NT2/D1 (cell line): ENCODE results near the gene CFAP54.

Experiments
- DNase-seq: peaks from one replicate; pipeline ENCODE4 v3.0.0-alpha.2; 2011; ENCODE audit warnings: low read depth, low spot score
- H3K27me3 ChIP-seq: 2 replicates; pipeline ENCODE4 v1.6.0; 2011; ENCODE audit warnings: mild to moderate bottlenecking; ENCODE audit not compliant: insufficient read length, insufficient read depth
- H3K36me3 ChIP-seq: 2 replicates; pipeline ENCODE4 v1.6.1; 2011; ENCODE audit warnings: mild to moderate bottlenecking, low read length, mixed read lengths; ENCODE audit not compliant: insufficient read depth, insufficient read length
- H3K4me1 ChIP-seq: 2 replicates; pipeline ENCODE4 v1.5.1; 2011; ENCODE audit not compliant: insufficient read depth, insufficient read length
- H3K4me3 ChIP-seq: 2 replicates; pipeline ENCODE4 v1.5.1; 2011; ENCODE audit warnings: low read depth; ENCODE audit not compliant: insufficient read length
- H3K9ac ChIP-seq: 2 replicates; pipeline ENCODE4 v1.6.0; 2011; ENCODE audit warnings: low read depth; ENCODE audit not compliant: insufficient read length
- H3K9me3 ChIP-seq: 2 replicates; pipeline ENCODE4 v1.5.1; 2011; ENCODE audit warnings: mild to moderate bottlenecking, low read length; ENCODE audit not compliant: insufficient read depth
- SUZ12 ChIP-seq: IDR thresholded peaks from 2 replicates; pipeline ENCODE4 v1.6.1; 2011; ENCODE audit not compliant: insufficient read length, insufficient read depth; ENCODE audit errors: extremely low read depth
- YY1 ChIP-seq: IDR thresholded peaks from 2 replicates; pipeline ENCODE4 v1.6.1; 2011; ENCODE audit not compliant: insufficient read length, insufficient read depth
- ZNF274 ChIP-seq: IDR thresholded peaks from 2 replicates; pipeline ENCODE4 v1.6.1; 2011; ENCODE audit warnings: mild to moderate bottlenecking, low read depth, low read length

CFAP54 gene

GRCh38 chr12:96698521-96698920, 209.1 kb downstream of the CFAP54 start:
- no peak for DNase-seq
- Histone ChIP-seq H3K4me3 (no peak overlapping the region), H3K9me3 (no peaks in the 10 kb centered on the region), H3K9ac (no peak overlapping the region), H3K27me3 (no peaks in the 10 kb centered on the region), H3K4me1 (no peaks in the 10 kb centered on the region), H3K36me3 (no peaks in the 10 kb centered on the region)
- TF ChIP-seq SUZ12, result no peak
- TF ChIP-seq YY1, result no peak
- TF ChIP-seq ZNF274, result no peak

- no peak for DNase-seq
These were observed 209.6 kb downstream of the CFAP54 start for GRCh38 chr12:96698965-96699364.

DNA sequence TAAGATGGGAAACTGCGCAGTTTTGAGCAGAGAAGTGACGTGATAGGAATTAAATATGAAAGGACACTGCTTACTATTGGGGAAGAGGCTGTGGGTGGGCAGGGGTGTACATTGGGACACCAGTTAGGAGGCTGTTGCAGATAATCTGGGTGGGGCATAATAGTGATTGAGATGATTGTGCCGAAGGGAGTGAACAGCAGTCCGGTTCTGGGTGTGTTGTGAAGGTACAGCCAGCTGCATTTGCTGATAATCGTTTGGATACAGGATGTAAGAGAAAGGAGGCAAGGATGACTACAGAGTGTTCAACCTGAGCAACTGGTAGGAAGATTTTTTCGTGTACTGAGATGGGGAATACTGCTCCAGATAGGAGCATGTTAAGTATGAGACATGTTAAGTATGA, 212.5 kb downstream of the CFAP54 start:
- TF ChIP-seq ZNF274 (no peak), YY1 (no peak), SUZ12 (no peak)
- H3K36me3 ChIP-seq, result no peaks in the 10 kb centered on the region
- H3K4me3 ChIP-seq, result no peak overlapping the region
- H3K4me1 ChIP-seq, result no peaks in the 10 kb centered on the region
- H3K9me3 ChIP-seq, result no peaks in the 10 kb centered on the region
- DNase-seq, result no peak
- no peak overlapping the region for H3K9ac ChIP-seq
- H3K27me3 ChIP-seq, result no peaks in the 10 kb centered on the region

More at GRCh38 chr12:96698965-96699364, 209.6 kb downstream of the CFAP54 start:
- Histone ChIP-seq H3K27me3 (no peaks in the 10 kb centered on the region), H3K4me1 (no peaks in the 10 kb centered on the region), H3K36me3 (no peaks in the 10 kb centered on the region), H3K4me3 (no peak overlapping the region), H3K9me3 (no peaks in the 10 kb centered on the region), H3K9ac (no peak overlapping the region)
- TF ChIP-seq SUZ12 (no peak), YY1 (no peak), ZNF274 (no peak)

DNA sequence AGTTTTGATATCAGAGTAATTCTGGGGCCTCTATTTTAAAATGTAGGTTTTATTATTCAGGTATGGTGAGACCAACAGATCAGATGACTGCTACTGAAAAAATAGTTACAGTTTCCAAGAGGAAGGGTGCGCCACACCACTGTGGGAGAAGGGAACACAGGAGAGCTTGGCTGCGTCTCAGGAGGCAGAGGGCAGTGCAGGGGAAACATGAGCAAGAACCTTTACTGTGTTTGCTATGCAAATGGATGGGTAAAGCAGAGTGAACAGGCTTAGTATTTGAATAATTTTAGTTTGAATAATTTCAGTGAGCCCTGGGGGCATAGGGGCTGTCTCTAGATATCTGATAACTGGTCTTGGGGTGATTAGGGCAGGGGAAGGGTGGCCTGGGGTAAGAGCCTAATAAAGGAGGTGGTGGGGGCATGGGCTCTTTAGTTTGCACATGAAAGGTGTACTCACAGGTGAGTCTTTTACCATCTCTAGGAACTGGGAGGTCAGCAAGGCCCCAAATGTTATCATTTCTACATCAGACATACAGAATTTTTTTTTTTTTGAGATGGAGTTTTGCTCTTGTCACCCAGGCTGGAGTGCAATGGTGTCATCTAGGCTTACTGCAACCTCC, 220.9 kb downstream of the CFAP54 start:
- Histone ChIP-seq H3K36me3 (no peaks in the 10 kb centered on the region), H3K9ac (no peak overlapping the region), H3K4me1 (no peaks in the 10 kb centered on the region), H3K9me3 (no peaks in the 10 kb centered on the region), H3K4me3 (no peak overlapping the region), H3K27me3 (no peaks in the 10 kb centered on the region)
- DNase-seq, result no peak
- TF ChIP-seq ZNF274 (no peak), YY1 (no peak), SUZ12 (no peak)

DNA sequence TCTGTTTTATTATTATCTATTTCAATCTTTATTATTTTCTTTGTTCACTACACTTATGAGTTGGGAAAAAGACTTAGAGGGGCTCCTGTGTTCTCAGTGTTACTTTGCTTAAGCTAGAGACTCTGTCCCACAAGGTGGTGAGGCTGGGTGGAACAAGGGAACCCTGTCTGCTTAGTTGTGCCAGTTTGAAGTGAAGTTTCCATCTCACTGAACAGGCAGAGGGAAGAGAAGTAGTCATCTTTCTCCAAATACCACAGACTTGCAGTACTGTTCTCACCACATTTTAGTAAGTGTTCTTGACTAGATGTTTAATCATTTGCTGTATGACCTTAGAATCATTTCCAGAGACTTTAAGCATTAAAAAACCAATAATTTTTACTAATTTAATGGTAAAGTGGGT, 222.0 kb downstream of the CFAP54 start:
- TF ChIP-seq ZNF274, result no peak
- no peak for TF ChIP-seq YY1
- no peak for TF ChIP-seq SUZ12
- H3K9me3 ChIP-seq, result no peaks in the 10 kb centered on the region
- DNase-seq, result no peak
- no peak overlapping the region for H3K4me3 ChIP-seq
- no peak overlapping the region for H3K9ac ChIP-seq
- no peaks in the 10 kb centered on the region for H3K36me3 ChIP-seq
- H3K27me3 ChIP-seq, result no peaks in the 10 kb centered on the region
- H3K4me1 ChIP-seq, result no peaks in the 10 kb centered on the region

- TF ChIP-seq ZNF274 (no peak), YY1 (no peak), SUZ12 (no peak)
These were observed 224.8 kb downstream of the CFAP54 start for GRCh38 chr12:96714199-96714598.

GRCh38 chr12:96719660-96720362, 230.4 kb downstream of the CFAP54 start:
- Histone ChIP-seq H3K36me3 (no peaks in the 10 kb centered on the region), H3K4me1 (no peaks in the 10 kb centered on the region), H3K4me3 (no peak overlapping the region), H3K27me3 (no peaks in the 10 kb centered on the region), H3K9me3 (no peaks in the 10 kb centered on the region), H3K9ac (no peak overlapping the region)
- no peak for TF ChIP-seq ZNF274
- no peak for TF ChIP-seq YY1
- TF ChIP-seq SUZ12, result no peak
- DNase-seq, result no peak

More at GRCh38 chr12:96714199-96714598, 224.8 kb downstream of the CFAP54 start:
- Histone ChIP-seq H3K36me3 (no peaks in the 10 kb centered on the region), H3K9ac (no peak overlapping the region), H3K9me3 (no peaks in the 10 kb centered on the region), H3K4me1 (no peaks in the 10 kb centered on the region), H3K27me3 (no peaks in the 10 kb centered on the region), H3K4me3 (no peak overlapping the region)
- DNase-seq, result no peak
